DMS153 treated with DMSO at 0.1 percent for 48 hours (cell line): ENCODE data around the gene ROBO1.
A peak's percentile ranks its signal among the peaks of the same experiment; 100 is the strongest.

Experiments
- DNase-seq: peaks from one replicate; lab custom pipeline; 2025; ENCODE audit not compliant: unreplicated experiment; lab: John Stamatoyannopoulos, UW

Gene ROBO1

GRCh38 chr3:78822726-78823125 is 945.1 kb downstream of the ROBO1 start:
- no peak for DNase-seq

GRCh38 chr3:78820542-78820941 is 947.3 kb downstream of the ROBO1 start:
- DNase-seq = no peak

DNA sequence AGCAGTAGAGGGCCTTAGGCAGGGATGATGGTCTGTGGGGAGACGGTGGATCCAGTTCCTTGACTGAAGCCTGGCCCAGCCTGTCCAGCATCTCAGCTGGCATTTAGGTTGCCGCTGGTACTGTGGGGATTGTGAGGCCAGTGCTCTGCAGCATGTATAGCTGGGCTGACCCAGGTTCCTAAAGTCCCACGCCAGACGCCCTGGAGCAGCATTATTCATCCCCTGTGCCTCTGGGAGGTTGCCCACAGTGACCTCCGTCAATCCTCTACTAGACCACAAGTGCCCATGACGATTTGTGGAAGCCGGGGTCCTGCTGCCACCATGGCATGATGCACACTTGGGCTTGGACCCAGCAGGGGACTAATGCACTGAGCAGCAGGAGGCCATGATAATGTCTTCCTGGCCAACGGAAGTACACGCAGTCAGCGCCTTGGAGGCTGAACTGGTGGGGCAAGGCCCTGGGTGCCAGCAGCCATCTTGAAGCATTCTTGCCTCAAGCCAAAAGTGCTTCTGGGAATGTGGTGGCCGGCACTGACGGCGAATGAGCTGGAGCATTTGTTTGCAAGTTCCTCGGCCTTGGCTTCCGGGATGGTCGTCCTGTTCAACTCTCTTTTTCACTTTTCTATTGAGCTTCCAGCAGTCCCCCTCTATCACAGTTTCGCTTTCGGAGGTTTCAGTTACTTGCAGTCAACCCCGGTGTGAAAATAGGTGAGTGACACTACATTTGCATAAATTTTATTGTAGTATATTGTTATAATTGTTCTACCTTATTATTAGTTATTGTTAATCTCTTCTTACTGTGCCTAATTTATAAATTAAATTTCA is 949.4 kb downstream of the ROBO1 start:
- DNase-seq = no peak

DNA sequence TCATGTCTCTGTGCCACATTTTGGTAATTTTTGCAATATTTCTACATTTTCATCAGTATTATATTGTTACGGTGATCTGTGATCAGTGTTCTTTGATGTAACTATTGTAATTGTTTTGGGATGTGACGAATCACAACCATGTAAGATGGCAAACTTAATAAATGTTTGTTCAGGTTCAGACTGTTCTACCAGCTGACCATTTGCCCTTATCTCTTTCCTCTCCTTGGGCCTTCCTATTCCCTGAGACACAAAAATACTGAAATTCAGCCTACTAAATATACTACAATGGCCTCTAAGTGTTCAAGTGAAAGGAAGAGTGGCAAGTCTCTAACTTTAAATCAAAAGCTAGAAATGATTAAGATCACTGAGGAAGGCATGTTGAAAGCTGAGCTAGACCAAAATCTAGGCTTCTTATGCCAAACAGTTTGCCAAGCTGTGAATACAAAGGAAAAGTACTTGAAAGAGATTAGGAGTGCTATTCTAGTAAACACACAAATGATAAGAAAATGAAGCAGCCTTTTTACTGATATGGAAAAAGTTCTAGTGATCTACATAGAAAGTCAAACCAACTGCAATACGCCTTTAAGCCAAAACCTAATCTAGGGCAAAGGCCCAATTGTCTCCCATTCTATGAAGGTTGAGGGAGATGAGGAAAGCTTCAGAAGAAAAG is 952.8 kb downstream of the ROBO1 start:
- DNase-seq = no peak

- DNase-seq = no peak
Observed at GRCh38 chr3:78812166-78812565, 955.6 kb downstream of the ROBO1 start.

GRCh38 chr3:78809966-78810365 is 957.8 kb downstream of the ROBO1 start:
- no peak for DNase-seq

DNA sequence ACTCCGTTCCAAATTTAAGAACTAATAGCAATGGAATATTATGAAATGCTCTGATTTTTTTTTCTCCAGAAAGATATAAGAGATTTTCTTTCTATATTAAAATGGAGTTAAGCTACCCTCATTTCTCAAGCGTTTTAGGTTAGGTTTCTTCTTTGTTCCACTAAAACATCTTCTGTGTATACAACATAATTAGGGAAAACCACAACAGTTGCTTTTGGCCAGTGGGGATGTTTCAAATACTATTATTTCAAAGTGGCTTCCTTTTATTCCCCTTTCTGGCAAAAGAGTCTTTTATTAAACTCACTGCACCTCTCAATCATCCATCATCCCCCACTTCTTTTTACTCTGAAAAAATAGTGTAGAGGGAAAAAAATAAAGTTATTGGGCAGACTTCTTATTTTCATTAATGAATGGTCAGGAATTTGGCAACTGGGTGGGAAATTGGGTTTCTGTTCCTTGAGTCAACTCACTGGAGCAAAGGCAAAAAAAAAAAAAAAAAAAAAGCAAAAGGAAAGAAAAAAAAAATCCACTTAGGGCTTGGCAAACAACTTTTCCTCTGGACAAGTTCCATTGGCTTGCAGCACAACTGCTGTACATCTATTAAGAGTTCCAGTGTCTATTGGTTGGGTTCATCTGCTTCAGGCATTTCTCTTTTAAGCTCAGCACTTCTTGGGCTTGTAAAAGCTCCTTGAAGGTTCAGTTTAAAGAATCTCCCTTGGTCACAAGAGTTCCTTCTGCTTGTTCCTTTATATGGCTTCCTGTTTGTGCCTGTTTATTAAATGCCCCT is 963.4 kb downstream of the ROBO1 start:
- DNase-seq = no peak

DNA sequence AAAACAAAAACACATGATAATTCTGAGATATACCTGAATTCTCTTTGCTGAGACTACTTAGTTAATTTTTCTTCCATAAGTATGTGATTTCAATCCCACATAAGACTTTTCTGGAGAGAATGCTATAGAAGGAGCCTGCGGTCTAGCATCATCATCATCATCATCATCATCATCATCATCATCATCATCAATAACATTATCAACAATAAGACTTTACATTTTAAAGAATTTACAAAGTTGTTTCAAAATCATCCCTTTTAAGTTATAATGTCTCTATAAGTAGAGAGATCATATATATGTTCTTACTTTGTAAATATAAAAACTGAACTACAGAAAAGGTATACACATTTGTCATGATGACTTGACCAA is 965.3 kb downstream of the ROBO1 start:
- no peak for DNase-seq

GRCh38 chr3:78801926-78802561 is 965.8 kb downstream of the ROBO1 start:
- DNase-seq = no peak

DNA sequence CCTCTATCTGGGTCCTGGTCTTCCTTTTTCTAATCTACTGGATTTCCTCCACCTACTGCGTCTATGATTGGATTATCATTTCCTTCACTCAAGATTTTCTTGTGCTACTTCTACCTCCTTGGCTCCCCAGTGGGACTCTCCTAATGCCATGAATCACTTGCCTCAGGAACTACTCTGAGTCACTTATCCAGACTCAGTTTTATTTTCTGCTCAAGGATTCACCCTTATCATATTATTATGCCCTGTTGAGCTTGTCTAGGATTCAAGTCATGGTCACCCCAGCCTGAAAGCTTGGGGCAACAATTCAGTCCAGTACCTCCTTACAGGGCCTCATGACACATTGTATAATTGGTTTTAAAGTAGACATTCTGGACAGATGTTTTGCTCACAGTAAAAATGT is 968.1 kb downstream of the ROBO1 start:
- no peak for DNase-seq

DNA sequence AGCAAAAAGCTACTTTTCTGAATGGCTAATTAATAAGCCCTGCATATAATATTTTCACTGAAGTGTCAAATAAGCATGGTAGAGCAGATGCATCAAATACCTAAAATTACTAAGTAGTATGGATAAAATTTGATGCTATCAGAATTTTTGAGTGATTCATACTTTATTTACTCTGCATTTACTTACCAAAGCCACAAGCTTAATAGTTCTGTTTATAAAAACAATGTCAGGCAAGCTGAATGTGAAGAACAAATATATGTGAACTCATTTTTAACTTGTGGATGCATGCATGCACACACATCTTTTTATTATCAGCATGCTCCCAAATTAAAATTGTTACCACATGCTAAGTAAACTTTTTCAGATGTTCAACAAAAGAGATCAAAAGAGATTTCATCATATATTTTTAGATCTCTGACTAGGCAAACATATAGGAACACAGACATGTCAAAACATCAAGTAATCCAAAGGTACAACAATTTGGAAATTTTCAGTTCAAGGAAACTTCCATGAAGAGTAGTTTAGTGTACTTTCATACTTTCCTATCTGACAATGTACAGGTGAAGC is 969.4 kb downstream of the ROBO1 start:
- DNase-seq = no peak

- peak; percentile 21 for DNase-seq
Observed at GRCh38 chr3:78794431-78794830, 973.4 kb downstream of the ROBO1 start.

DNA sequence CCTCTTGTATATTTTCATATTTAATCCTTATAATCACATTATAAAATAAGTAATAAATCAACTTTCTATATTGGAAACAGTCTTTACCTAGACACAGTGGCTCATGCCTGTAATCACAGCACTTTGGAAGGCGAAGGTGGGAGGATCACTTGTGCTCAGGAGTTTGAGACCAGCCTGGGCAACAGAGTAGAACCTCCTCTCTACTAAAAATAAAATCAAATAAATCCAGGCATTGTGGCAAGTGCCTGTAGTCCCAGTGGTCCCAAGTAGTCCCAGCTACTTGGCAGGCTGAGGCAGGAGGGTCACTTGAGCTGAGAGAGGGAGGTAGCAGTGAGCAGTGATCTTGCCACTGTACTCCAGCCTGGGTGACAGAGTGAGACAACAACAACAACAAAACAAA is 975.1 kb downstream of the ROBO1 start:
- no peak for DNase-seq

DNA sequence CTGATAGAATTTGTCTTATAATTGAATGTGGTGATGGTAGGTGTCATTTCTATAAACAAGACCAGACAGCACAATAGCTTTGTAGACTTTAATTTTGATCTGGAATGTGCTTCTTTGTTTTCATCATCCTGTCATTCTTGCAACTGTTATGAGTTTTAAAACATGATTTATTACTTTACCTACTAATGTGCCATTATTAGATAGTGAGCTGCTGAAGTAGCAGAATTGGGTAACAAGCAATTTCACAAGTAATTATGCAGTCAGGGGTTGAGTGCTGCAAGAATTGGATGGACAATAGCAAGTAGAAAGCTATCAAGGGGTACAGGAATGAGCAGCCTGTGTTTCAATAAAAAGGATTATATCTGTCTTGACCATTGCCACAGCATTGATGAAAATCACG is 975.6 kb downstream of the ROBO1 start:
- DNase-seq = no peak

DNA sequence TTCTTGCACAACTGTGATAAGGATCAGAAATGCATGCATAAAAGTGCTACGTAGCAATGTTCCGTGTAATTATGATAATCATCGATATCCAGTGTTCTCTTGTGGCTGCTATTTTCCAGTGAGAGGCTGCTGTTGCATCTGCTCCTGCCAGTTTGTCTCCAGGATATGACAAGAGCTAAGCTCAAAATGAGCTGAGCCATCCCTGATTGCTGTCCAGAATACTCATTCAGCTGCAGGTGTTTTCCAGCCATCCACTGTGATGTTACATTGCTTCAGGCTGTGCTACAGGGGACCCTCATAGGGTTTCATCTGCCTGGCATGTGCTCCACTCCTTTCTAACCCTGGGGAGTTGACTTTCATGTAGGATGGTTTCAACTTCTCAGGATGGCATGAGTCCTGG is 976.0 kb downstream of the ROBO1 start:
- no peak for DNase-seq

- DNase-seq = no peak
Observed at GRCh38 chr3:78788839-78789238, 979.0 kb downstream of the ROBO1 start.

DNA sequence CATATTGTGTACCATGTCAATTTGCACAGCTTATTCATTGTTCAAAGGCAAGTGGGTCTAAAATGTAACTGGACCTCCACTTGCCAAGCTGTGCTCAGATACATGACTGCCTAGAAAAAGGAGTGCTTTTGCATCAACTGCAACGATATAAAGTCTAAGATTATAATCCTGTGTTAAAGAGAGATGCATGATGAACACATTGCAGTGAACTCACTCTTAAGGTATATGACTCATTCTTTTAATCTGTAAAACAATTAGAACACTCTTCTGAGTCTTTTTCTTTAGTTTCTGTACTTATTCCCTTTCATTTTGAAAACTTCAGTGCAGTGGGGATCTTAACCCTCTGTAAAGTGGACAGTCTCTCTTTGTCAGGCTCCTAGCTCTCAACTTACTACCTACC is 982.8 kb downstream of the ROBO1 start:
- DNase-seq = peak; percentile 15

GRCh38 chr3:78781351-78781750 is 986.4 kb downstream of the ROBO1 start:
- no peak for DNase-seq

- DNase-seq = peak; percentile 36
Observed at GRCh38 chr3:78765671-78766485, 1001.9 kb downstream of the ROBO1 start.

DNA sequence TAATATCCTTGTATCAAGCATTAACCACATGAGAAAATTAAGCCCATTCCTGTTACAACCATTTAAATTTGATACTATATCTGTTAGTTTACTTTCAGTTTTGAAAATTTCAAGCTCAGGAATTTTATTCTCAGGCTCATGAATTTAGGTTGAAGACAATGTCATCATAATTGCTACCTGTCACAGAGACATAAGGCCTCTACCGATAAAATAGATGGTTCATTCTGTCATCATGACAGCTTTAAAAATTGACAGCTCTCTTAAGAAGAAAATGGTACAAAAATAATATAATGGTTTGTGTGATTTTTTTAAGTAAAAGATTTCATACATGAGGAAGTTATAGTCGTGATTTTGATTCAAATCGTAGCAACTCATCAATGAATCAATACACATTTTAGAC is 1003.2 kb downstream of the ROBO1 start:
- DNase-seq = no peak
